Mucosa of descending colon (tissue), 3 donors: ENCODE measurements around the gene ZNF70. TPM values are rescaled to one million over a fixed set of nuclear protein-coding genes. Genes with fewer than 3 reads are reported as not detected.
A peak's percentile ranks its signal among the peaks of the same experiment; 100 is the strongest.

Source experiments
- ATAC-seq: fragments of 200-7000 bp; cut with Tn5 transposase; one replicate; pipeline ENCODE4 v1.9.1; 2020; ENCODE audit warnings: mild to moderate bottlenecking, moderate library complexity
- DNase-seq, 3 donors: peaks; one replicate each; pipeline ENCODE4 v3.0.0-alpha.2; 2020
- H3K36me3 ChIP-seq: fragments of 200-600 bp; one replicate; pipeline ENCODE4 v1.8.0; 2021; ENCODE audit warnings: low read depth, mild to moderate bottlenecking
- H3K4me1 ChIP-seq: fragments of 200-600 bp; one replicate; pipeline ENCODE4 v1.8.0; 2021; ENCODE audit warnings: low read depth, mild to moderate bottlenecking
- H3K4me3 ChIP-seq: fragments of 200-600 bp; one replicate; pipeline ENCODE4 v1.8.0; 2021; ENCODE audit warnings: mild to moderate bottlenecking
- H3K9me3 ChIP-seq: fragments of 200-600 bp; one replicate; pipeline ENCODE4 v1.8.0; 2021; ENCODE audit warnings: mild to moderate bottlenecking
- CTCF ChIP-seq: fragments of 200-600 bp; IDR thresholded peaks from one replicate; pipeline ENCODE4 v1.8.0; 2022; ENCODE audit warnings: antibody characterized with exemption, mild to moderate bottlenecking
- intact Hi-C, 2 donors: fragments of 100-400 bp; cut with DNase I in 1 of 2; cut with micrococcal nuclease in 1 of 2; formaldehyde crosslinking; loops; one replicate each; pipeline versions ENCODE4 v1.11.0 to v1.11.1; 2022; cut with DNase I, micrococcal nuclease
- total RNA-seq, 3 donors: library from RNA; stranded (reverse); fragmentation: NEBNext Ultra II Directional in 2 of 3; extraction: Animal tissue kit (Norgen Biotek cat#: 25700) in 2 of 3; gene quantifications; one replicate each; pipeline versions ENCODE4 v1.2.1 to v1.2.4, GENCODE V29; 2021 to 2023
- donor health status: DM: no; HTN: no; CAD: no; lungs with moderate emphysema.
- donor health status: DM: no; HTN: no; CAD: no.
- donor health status: DM: no; HTN: yes; CAD: no.

The ZNF70 gene
- total RNA-seq, 3 donors from 2014 or later: 3.4 to 7.5 (median 3.7) TPM

- H3K4me1 ChIP-seq: peaks cover 10% of the 10 kb centered on the region
- ATAC-seq (no peak), DNase-seq (no peak)
- H3K9me3 ChIP-seq: no peaks in the 10 kb centered on the region
- TF ChIP-seq CTCF: no peak
- H3K4me3 ChIP-seq: no peak overlapping the region
- intact Hi-C loops: no loop called here
- no peaks in the 10 kb centered on the region for H3K36me3 ChIP-seq
Observed at GRCh38 chr22:23718371-23719165, 32.3 kb downstream of the ZNF70 start.

GRCh38 chr22:23716811-23717801 lies 33.8 kb downstream of the ZNF70 start:
- no peaks in the 10 kb centered on the region for H3K36me3 ChIP-seq
- ATAC-seq (peak; percentile 98), DNase-seq (peak; percentile 90 to 91 (median 90))
- TF ChIP-seq CTCF: no peak
- H3K9me3 ChIP-seq: no peaks in the 10 kb centered on the region
- H3K4me1 ChIP-seq: peaks cover 10% of the 10 kb centered on the region
- intact Hi-C loops: no loop called here
- peak overlapping the region; percentile 90 for H3K4me3 ChIP-seq

- intact Hi-C loops: no loop called here
- Histone ChIP-seq H3K36me3 (no peaks in the 10 kb centered on the region), H3K4me3 (no peak overlapping the region), H3K9me3 (no peaks in the 10 kb centered on the region), H3K4me1 (peaks cover 10% of the 10 kb centered on the region)
- no peak for DNase-seq
- TF ChIP-seq CTCF: no peak
- ATAC-seq: no peak
Observed at GRCh38 chr22:23715806-23716375, 35.0 kb downstream of the ZNF70 start.

- no peaks in the 10 kb centered on the region for H3K9me3 ChIP-seq
- ATAC-seq: no peak
- no peak for TF ChIP-seq CTCF
- no peak overlapping the region for H3K4me3 ChIP-seq
- DNase-seq: no peak
- H3K4me1 ChIP-seq: peaks cover 10% of the 10 kb centered on the region
- intact Hi-C loops: no loop called here
- H3K36me3 ChIP-seq: no peaks in the 10 kb centered on the region
Observed at GRCh38 chr22:23714596-23715578, 36.0 kb downstream of the ZNF70 start.
